HG03025 (cell line): ENCODE data around the gene ZP1.

ENCODE experiments used
- ATAC-seq: cut with Tn5 transposase; IDR thresholded peaks from one replicate; pipeline ENCODE4 v1.9.1; 2021; ENCODE audit warnings: mild to moderate bottlenecking, moderate library complexity; ENCODE audit not compliant: unreplicated experiment, low FRiP score

ZP1 gene

GRCh38 chr11:60858731-60859464 is 8.4 kb upstream of the ZP1 start:
- ATAC-seq = no peak

- no peak for ATAC-seq
Measured at GRCh38 chr11:60859616-60860250, 7.6 kb upstream of the ZP1 start.

GRCh38 chr11:60860943-60861342 is 6.4 kb upstream of the ZP1 start:
- ATAC-seq = no peak

- no peak for ATAC-seq
Measured at GRCh38 chr11:60862171-60862570, 5.2 kb upstream of the ZP1 start.

GRCh38 chr11:60863550-60864521 is 3.5 kb upstream of the ZP1 start:
- no peak for ATAC-seq

- ATAC-seq = no peak
Measured at GRCh38 chr11:60864856-60865513, 2.4 kb upstream of the ZP1 start.

- no peak for ATAC-seq
Measured at GRCh38 chr11:60867871-60868681, 734 bp downstream of the ZP1 start.

GRCh38 chr11:60868682-60869450 is 1.5 kb downstream of the ZP1 start:
- ATAC-seq = no peak

GRCh38 chr11:60869451-60869825 is 2.1 kb downstream of the ZP1 start:
- ATAC-seq = no peak

GRCh38 chr11:60870276-60870675 is 2.9 kb downstream of the ZP1 start:
- no peak for ATAC-seq

- ATAC-seq = no peak
Measured at GRCh38 chr11:60870733-60871377, 3.5 kb downstream of the ZP1 start.

- no peak for ATAC-seq
Measured at GRCh38 chr11:60871378-60872061, 4.2 kb downstream of the ZP1 start.

GRCh38 chr11:60872124-60872960 is 5.0 kb downstream of the ZP1 start:
- no peak for ATAC-seq

- no peak for ATAC-seq
Measured at GRCh38 chr11:60872961-60873524, 5.7 kb downstream of the ZP1 start.

GRCh38 chr11:60873533-60873932 is 6.2 kb downstream of the ZP1 start:
- no peak for ATAC-seq

GRCh38 chr11:60874421-60875365 is 7.4 kb downstream of the ZP1 start:
- ATAC-seq = no peak
